Panc1 (cell line): ENCODE results near the gene SBNO2. TPM values are rescaled to one million over a fixed set of nuclear protein-coding genes. Genes with fewer than 3 reads are reported as not detected.

Experiments
- ATAC-seq: fragments of 200-7000 bp; cut with Tn5 transposase; 2 replicates; pipeline ENCODE4 v1.9.1; 2020; ENCODE audit warnings: mild to moderate bottlenecking, moderate library complexity
- BruUV-seq: library from RNA; stranded (reverse); fragments of 400-500 nt; replicated peaks from 2 replicates; lab custom pipeline; 2021; lab: Mats Ljungman, UMichigan
- CTCF ChIA-PET: fragments of 300-600 bp; sonication (Branson Sonifier 250); formaldehyde crosslinking; loops from one replicate; lab custom pipeline; 2022; ENCODE audit warnings: antibody characterized with exemption; lab: Charles Lee
- POLR2A ChIA-PET: fragments of 300-600 bp; sonication (Branson Sonifier 250); formaldehyde crosslinking; loops from one replicate; lab custom pipeline; 2022; ENCODE audit warnings: antibody characterized with exemption; lab: Charles Lee
- DNase-seq: peaks from one replicate; pipeline ENCODE4 v3.0.0-alpha.2; 2010; ENCODE audit warnings: low read depth, low spot score
- H3K27ac ChIP-seq: 2 replicates; pipeline ENCODE4 v1.5.1; 2011; ENCODE audit warnings: mild to moderate bottlenecking, low read length, inconsistent platforms
- H3K27me3 ChIP-seq: fragments of 200-500 bp; sonication (Bioruptor generic); 2 replicates; pipeline ENCODE4 v1.6.0; 2014; ENCODE audit warnings: low read length, inconsistent platforms; ENCODE audit not compliant: control insufficient read depth, insufficient read depth
- H3K36me3 ChIP-seq: fragments of 200-500 bp; sonication (Bioruptor generic); 2 replicates; pipeline ENCODE4 v1.5.1; 2014; ENCODE audit warnings: inconsistent platforms, mild to moderate bottlenecking, low read length, moderate library complexity; ENCODE audit not compliant: control insufficient read depth, insufficient read depth
- H3K4me1 ChIP-seq: 2 replicates; pipeline ENCODE4 v1.5.1; 2011; ENCODE audit warnings: inconsistent platforms, mild to moderate bottlenecking, low read length, moderate library complexity; ENCODE audit not compliant: control insufficient read depth, insufficient read depth
- H3K4me3 ChIP-seq, 2 experiments: 2 replicates each; pipeline ENCODE4 v1.5.1; 2011 to 2012; ENCODE audit warnings: low read depth in 2 of 2, low read length in 2 of 2, mild to moderate bottlenecking in 2 of 2, inconsistent platforms in 1 of 2, moderate library complexity in 1 of 2
- H3K9me3 ChIP-seq: fragments of 200-500 bp; sonication (Bioruptor generic); 2 replicates; pipeline ENCODE4 v1.5.1; 2014; ENCODE audit warnings: low read depth, mild to moderate bottlenecking, inconsistent platforms, low read length, moderate library complexity; ENCODE audit not compliant: control insufficient read depth, insufficient read depth
- POLR2AphosphoS5 ChIP-seq: IDR thresholded peaks from 2 replicates; pipeline ENCODE4 v1.6.1; 2012; ENCODE audit warnings: mild to moderate bottlenecking, low read depth, low read length, moderate library complexity
- SIN3A ChIP-seq: IDR thresholded peaks from 2 replicates; pipeline ENCODE4 v1.6.1; 2012; ENCODE audit warnings: low read depth, mild to moderate bottlenecking, low read length, moderate library complexity, borderline replicate concordance; ENCODE audit not compliant: insufficient read depth
- TCF7L2 ChIP-seq: IDR thresholded peaks from 2 replicates; pipeline ENCODE4 v1.6.1; 2011; ENCODE audit warnings: mild to moderate bottlenecking, low read depth, low read length, inconsistent platforms
- in situ Hi-C: cut with HindIII; loops from 2 replicates; pipeline ENCODE4 v1.10.0; 2016; ENCODE audit warnings: low sequenced_read_pairs, low pct_unique_long_range_greater_than_20kb
- intact Hi-C: fragments of 100-400 bp; cut with micrococcal nuclease; formaldehyde crosslinking; loops from one replicate; pipeline ENCODE4 v1.10.0; 2022; ENCODE audit not compliant: unreplicated experiment
- total RNA-seq: library from RNA; stranded (reverse); gene quantifications from one replicate; pipeline ENCODE4 v1.2.1, GENCODE V29; 2021; ENCODE audit not compliant: unreplicated experiment
- TF ChIP-seq, protein P1 (sequence below), 2 experiments: IDR thresholded peaks; 2 replicates each; pipeline ENCODE4 v1.6.1; 2011 to 2012; ENCODE audit warnings: low read depth in 2 of 2, control low read depth in 1 of 2, low read length in 1 of 2, mild to moderate bottlenecking in 1 of 2, moderate library complexity in 1 of 2; ENCODE audit not compliant: insufficient read depth in 1 of 2
- TF ChIP-seq, protein P2 (sequence below): fragments of 450-650 bp; IDR thresholded peaks from 2 replicates; pipeline ENCODE4 v1.5.1; 2017; ENCODE audit warnings: mild to moderate bottlenecking

The SBNO2 gene
- total RNA-seq, 1 experiment from 2014 or later: 101 TPM

DNA sequence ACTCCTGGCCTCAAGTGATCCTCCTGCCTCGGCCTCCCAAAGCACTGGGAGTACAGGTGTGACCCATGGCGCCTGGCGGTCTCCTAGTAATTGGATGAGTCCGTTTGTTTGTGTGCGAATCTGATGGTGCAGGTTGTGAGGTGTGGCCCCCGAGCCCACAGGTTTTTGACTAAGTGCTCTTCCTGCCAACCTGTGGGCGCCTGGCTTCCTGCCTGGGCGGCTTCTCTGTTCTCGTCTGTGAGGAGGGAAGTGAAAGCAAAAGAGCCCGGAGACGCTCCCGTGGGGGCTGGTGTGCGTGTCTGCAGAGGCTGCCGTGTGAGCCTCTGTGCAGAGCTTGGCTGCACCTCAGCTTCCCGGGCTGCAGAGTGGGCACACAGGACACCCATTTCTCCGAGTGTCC is 97.1 kb downstream of the SBNO2 start:
- TF ChIP-seq POLR2AphosphoS5: no peak
- peak; percentile 44; the same call in 1 of the 2 replicates for TF ChIP-seq TCF7L2
- H3K4me3 ChIP-seq: no peak overlapping the region
- ChIA-PET POLR2A (interaction anchor here (0.7 kb wide), 1 partner anchor 11 kb away, joined by 5 read pairs; no protein-coding TSS in a partner anchor), CTCF (interaction anchor here (0.6 kb wide), 1 partner anchor 35 kb away, joined by 7 read pairs; no protein-coding TSS in a partner anchor)
- no TSS peak for BruUV-seq
- no peak for ATAC-seq
- in situ Hi-C loops (no loop called here), intact Hi-C loops (no loop called here)
- no peaks in the 10 kb centered on the region for H3K9me3 ChIP-seq
- H3K36me3 ChIP-seq: no peaks in the 10 kb centered on the region
- no peak overlapping the region for H3K27ac ChIP-seq
- H3K27me3 ChIP-seq: no peaks in the 10 kb centered on the region
- DNase-seq: no peak
- H3K4me1 ChIP-seq: peaks cover 8% of the 10 kb centered on the region

DNA sequence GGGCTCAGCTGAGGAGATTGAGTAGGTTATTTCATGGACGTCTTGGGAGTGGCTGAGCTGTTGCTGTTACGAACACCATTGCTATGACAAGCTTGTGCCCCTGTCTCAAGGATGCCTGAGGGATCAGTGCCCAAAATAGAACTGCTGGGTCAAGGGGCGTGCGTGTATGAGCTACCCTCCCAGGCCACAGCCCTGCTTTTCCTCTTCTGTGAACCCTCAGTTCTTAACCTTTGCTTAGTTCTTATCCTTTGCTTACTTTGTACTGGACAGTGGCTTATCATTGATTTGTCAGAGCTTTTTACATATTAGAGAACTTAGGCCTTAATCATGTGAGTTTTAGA is 98.1 kb downstream of the SBNO2 start:
- ChIA-PET CTCF (no interaction called here), POLR2A (interaction anchor here (0.7 kb wide), 1 partner anchor 10 kb away, joined by 5 read pairs; no protein-coding TSS in a partner anchor)
- Histone ChIP-seq H3K27ac (peak overlapping the region; percentile 54; the same call in 1 of the 2 replicates), H3K36me3 (no peaks in the 10 kb centered on the region), H3K9me3 (no peaks in the 10 kb centered on the region), H3K4me1 (peaks cover 8% of the 10 kb centered on the region), H3K4me3 (no peak overlapping the region), H3K27me3 (no peaks in the 10 kb centered on the region)
- no peak for ATAC-seq
- no TSS peak for BruUV-seq
- DNase-seq: no peak
- TF ChIP-seq SIN3A (no peak), POLR2AphosphoS5 (no peak), TCF7L2 (no peak)
- TF ChIP-seq, protein P1, sequence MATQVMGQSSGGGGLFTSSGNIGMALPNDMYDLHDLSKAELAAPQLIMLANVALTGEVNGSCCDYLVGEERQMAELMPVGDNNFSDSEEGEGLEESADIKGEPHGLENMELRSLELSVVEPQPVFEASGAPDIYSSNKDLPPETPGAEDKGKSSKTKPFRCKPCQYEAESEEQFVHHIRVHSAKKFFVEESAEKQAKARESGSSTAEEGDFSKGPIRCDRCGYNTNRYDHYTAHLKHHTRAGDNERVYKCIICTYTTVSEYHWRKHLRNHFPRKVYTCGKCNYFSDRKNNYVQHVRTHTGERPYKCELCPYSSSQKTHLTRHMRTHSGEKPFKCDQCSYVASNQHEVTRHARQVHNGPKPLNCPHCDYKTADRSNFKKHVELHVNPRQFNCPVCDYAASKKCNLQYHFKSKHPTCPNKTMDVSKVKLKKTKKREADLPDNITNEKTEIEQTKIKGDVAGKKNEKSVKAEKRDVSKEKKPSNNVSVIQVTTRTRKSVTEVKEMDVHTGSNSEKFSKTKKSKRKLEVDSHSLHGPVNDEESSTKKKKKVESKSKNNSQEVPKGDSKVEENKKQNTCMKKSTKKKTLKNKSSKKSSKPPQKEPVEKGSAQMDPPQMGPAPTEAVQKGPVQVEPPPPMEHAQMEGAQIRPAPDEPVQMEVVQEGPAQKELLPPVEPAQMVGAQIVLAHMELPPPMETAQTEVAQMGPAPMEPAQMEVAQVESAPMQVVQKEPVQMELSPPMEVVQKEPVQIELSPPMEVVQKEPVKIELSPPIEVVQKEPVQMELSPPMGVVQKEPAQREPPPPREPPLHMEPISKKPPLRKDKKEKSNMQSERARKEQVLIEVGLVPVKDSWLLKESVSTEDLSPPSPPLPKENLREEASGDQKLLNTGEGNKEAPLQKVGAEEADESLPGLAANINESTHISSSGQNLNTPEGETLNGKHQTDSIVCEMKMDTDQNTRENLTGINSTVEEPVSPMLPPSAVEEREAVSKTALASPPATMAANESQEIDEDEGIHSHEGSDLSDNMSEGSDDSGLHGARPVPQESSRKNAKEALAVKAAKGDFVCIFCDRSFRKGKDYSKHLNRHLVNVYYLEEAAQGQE (IDR thresholded peaks at IDR 0.05; ENCODE audit: insufficient read depth in 1 of 2, low read depth in 2 of 2, low read length in 1 of 2): no peak
- TF ChIP-seq, protein P2, sequence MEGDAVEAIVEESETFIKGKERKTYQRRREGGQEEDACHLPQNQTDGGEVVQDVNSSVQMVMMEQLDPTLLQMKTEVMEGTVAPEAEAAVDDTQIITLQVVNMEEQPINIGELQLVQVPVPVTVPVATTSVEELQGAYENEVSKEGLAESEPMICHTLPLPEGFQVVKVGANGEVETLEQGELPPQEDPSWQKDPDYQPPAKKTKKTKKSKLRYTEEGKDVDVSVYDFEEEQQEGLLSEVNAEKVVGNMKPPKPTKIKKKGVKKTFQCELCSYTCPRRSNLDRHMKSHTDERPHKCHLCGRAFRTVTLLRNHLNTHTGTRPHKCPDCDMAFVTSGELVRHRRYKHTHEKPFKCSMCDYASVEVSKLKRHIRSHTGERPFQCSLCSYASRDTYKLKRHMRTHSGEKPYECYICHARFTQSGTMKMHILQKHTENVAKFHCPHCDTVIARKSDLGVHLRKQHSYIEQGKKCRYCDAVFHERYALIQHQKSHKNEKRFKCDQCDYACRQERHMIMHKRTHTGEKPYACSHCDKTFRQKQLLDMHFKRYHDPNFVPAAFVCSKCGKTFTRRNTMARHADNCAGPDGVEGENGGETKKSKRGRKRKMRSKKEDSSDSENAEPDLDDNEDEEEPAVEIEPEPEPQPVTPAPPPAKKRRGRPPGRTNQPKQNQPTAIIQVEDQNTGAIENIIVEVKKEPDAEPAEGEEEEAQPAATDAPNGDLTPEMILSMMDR: no peak
- in situ Hi-C loops: no loop called here
- intact Hi-C loops: no loop called here

DNA sequence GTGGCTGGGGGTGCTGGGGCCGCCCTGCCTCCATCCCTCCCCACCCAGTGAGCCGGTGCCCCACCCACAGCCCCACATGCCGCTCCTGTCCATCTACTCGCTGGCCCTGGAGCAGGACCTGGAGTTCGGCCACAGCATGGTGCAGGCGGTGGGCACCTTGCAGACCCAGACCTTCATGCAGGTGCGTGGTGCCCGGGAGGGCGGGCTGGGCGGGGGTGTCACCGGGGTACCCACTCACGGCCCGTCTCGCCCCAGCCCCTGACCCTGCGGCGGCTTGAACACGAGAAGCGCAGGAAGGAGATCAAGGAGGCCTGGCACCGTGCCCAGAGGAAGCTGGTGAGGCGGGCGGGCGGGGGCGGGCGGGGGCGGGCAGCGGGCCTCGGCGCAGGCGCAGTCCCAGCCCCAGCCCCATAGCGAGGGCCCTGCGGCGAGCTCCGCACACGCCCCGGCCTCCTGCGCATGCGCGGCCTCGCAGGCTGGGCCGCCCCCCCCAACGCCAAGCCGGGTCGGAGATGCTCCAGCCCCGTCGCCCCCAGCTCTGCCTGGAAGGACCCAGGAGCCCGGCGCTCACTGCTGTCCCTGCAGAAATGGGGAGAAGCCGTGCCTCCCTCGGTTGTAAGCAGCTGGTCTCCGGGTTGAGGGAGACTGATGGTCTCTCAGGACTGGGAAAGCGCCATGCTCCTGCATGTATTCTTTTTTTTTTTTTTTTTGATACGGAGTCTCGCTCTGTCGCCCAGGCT is 99.4 kb downstream of the SBNO2 start:
- peaks cover 8% of the 10 kb centered on the region for H3K4me1 ChIP-seq
- H3K27ac ChIP-seq: peak overlapping the region; percentile 68
- DNase-seq (no peak), ATAC-seq (peak; percentile 78)
- in situ Hi-C loops: no loop called here
- H3K27me3 ChIP-seq: no peaks in the 10 kb centered on the region
- CTCF ChIA-PET: interaction anchor here (0.5 to 0.7 kb wide), 2 partner anchors 22 to 84 kb away, joined by 3 to 8 read pairs; no protein-coding TSS in a partner anchor
- no peaks in the 10 kb centered on the region for H3K36me3 ChIP-seq
- intact Hi-C loops: no loop called here
- H3K4me3 ChIP-seq: peak overlapping the region; percentile 30 to 54
- BruUV-seq: no TSS peak
- TF ChIP-seq, protein P1 (IDR thresholded peaks at IDR 0.05; ENCODE audit: insufficient read depth in 1 of 2, low read depth in 2 of 2, low read length in 1 of 2): no peak
- TF ChIP-seq POLR2AphosphoS5: peak; percentile 31; the same call in 1 of the 2 replicates
- H3K9me3 ChIP-seq: no peaks in the 10 kb centered on the region
- POLR2A ChIA-PET: no interaction called here
